GM12891 (cell line): Measurements from ENCODE around the gene ARHGAP18.

Source experiments
- POLR2A ChIP-seq: IDR thresholded peaks from 2 replicates; pipeline ENCODE4 v1.6.1; 2011; ENCODE audit warnings: low read depth, low read length, control low read depth
- POLR2AphosphoS5 ChIP-seq: IDR thresholded peaks from 2 replicates; pipeline ENCODE4 v1.6.1; 2011; ENCODE audit warnings: low read depth, low read length, control low read depth
- SPI1 ChIP-seq: IDR thresholded peaks from 2 replicates; pipeline ENCODE4 v1.6.1; 2011; ENCODE audit warnings: low read depth, low read length, control low read depth
- TAF1 ChIP-seq: IDR thresholded peaks from 2 replicates; pipeline ENCODE4 v1.6.1; 2011; ENCODE audit warnings: low read depth, low read length, control low read depth

- TF ChIP-seq TAF1 = no peak
- TF ChIP-seq POLR2AphosphoS5 = no peak
- TF ChIP-seq POLR2A = no peak
- no peak for TF ChIP-seq SPI1
Measured at GRCh38 chr6:129604321-129604720, 105.7 kb downstream of the ARHGAP18 start.
